Ascending aorta (tissue), 2 donors: ENCODE measurements around the gene NBEAL1. TPM values are rescaled to one million over a fixed set of nuclear protein-coding genes. Genes with fewer than 3 reads are reported as not detected.
"Not testable (repeated sequence)": the region's sequence is repeated elsewhere in the genome, so short reads cannot be mapped to it uniquely, and the experiment has no call there.

Source experiments
- DNase-seq, 2 donors: peaks; one replicate each; pipeline ENCODE4 v3.0.0-alpha.2; 2019; ENCODE audit warnings: low spot score in 2 of 2
- H3K27ac ChIP-seq, 2 donors: fragments of 200-600 bp; sonication (generic); one replicate each; pipeline ENCODE4 v1.5.1; 2016 to 2017; ENCODE audit warnings: mild to moderate bottlenecking in 1 of 2
- H3K27me3 ChIP-seq: fragments of 200-600 bp; sonication (generic); one replicate; pipeline ENCODE4 v1.5.1; 2017
- H3K36me3 ChIP-seq, 2 donors: fragments of 200-600 bp; sonication (generic); one replicate each; pipeline ENCODE4 v1.5.1; 2016
- H3K4me1 ChIP-seq, 2 donors: fragments of 200-600 bp; sonication (generic); one replicate each; pipeline ENCODE4 v1.5.1; 2016 to 2017; ENCODE audit warnings: mild to moderate bottlenecking in 1 of 2
- H3K4me3 ChIP-seq, 2 donors: fragments of 200-600 bp; sonication (generic); one replicate each; pipeline ENCODE4 v1.5.1; 2016 to 2017; ENCODE audit warnings: mild to moderate bottlenecking in 1 of 2
- H3K9me3 ChIP-seq, 2 donors: fragments of 200-600 bp; sonication (generic); one replicate each; pipeline ENCODE4 v1.5.1; 2016
- CTCF ChIP-seq, 3 experiments: fragments of 200-600 bp in 2 of 3; fragments of 450-650 bp in 1 of 3; sonication (generic) in 2 of 3; IDR thresholded peaks; one replicate each; pipeline ENCODE4 v1.5.1; 2016 to 2019; ENCODE audit warnings: antibody characterized with exemption in 3 of 3, mild to moderate bottlenecking in 1 of 3, moderate library complexity in 1 of 3
- intact Hi-C: fragments of 100-400 bp; cut with DNase I; formaldehyde crosslinking; loops from one replicate; pipeline ENCODE4 v1.15.1; 2023
- total RNA-seq: library from RNA; depleted of rRNA; stranded (reverse); fragments of >200 nt; gene quantifications from one replicate; pipeline ENCODE4 v1.1.0, GENCODE V29; 2016

The NBEAL1 gene
- total RNA-seq, 1 donor from 2014 or later: 33.0 TPM

GRCh38 chr2:203030991-203031390 lies 16.3 kb downstream of the NBEAL1 start:
- Histone ChIP-seq H3K36me3 (no peaks in the 10 kb centered on the region), H3K27me3 (no peaks in the 10 kb centered on the region), H3K4me3 (no peak overlapping the region), H3K4me1 (peaks cover 0 to 48% of the 10 kb centered on the region in 2 donors), H3K27ac (peak overlapping the region in 1 of 2 donors; percentile 43), H3K9me3 (no peaks in the 10 kb centered on the region)
- intact Hi-C loops: no loop called here
- TF ChIP-seq CTCF (IDR thresholded peaks at IDR 0.05): no peak
- DNase-seq: no peak

- H3K36me3 ChIP-seq: no peaks in the 10 kb centered on the region
- no peak for TF ChIP-seq CTCF (IDR thresholded peaks at IDR 0.05)
- no peak overlapping the region for H3K4me3 ChIP-seq
- peak overlapping the region in 1 of 2 donors; percentile 88 for H3K27ac ChIP-seq
- peaks cover 3 to 62% of the 10 kb centered on the region in 2 donors for H3K4me1 ChIP-seq
- no peak for DNase-seq
- intact Hi-C loops: no loop called here
- no peaks in the 10 kb centered on the region for H3K27me3 ChIP-seq
- no peaks in the 10 kb centered on the region for H3K9me3 ChIP-seq
Observed at GRCh38 chr2:203033395-203033794, 18.7 kb downstream of the NBEAL1 start.

- peak overlapping the region in 1 of 2 donors; percentile 12 for H3K4me3 ChIP-seq
- peaks cover 8 to 67% of the 10 kb centered on the region in 2 donors for H3K4me1 ChIP-seq
- H3K27me3 ChIP-seq: no peaks in the 10 kb centered on the region
- intact Hi-C loops: loop anchor here (2.0 kb wide), 1 partner anchor 21 kb away; the partner anchor contains the start of gene NBEAL1
- H3K27ac ChIP-seq: peak overlapping the region; percentile 87 to 88
- TF ChIP-seq CTCF (IDR thresholded peaks at IDR 0.05): no peak
- H3K9me3 ChIP-seq: no peaks in the 10 kb centered on the region
- no peak for DNase-seq
- H3K36me3 ChIP-seq: no peaks in the 10 kb centered on the region
Observed at GRCh38 chr2:203035879-203036470, 21.3 kb downstream of the NBEAL1 start.

GRCh38 chr2:203037026-203037425 lies 22.4 kb downstream of the NBEAL1 start:
- TF ChIP-seq CTCF (IDR thresholded peaks at IDR 0.05): no peak
- Histone ChIP-seq H3K27ac (peak overlapping the region; percentile 87 to 92), H3K36me3 (peaks cover 2 to 5% of the 10 kb centered on the region in 2 donors), H3K9me3 (no peaks in the 10 kb centered on the region), H3K4me1 (peaks cover 8 to 64% of the 10 kb centered on the region in 2 donors), H3K4me3 (peak overlapping the region; percentile 20 to 28), H3K27me3 (no peaks in the 10 kb centered on the region)
- intact Hi-C loops: loop anchor here (2.0 kb wide), 1 partner anchor 22 kb away; the partner anchor contains the start of gene NBEAL1
- DNase-seq: no peak

- intact Hi-C loops: no loop called here
- no peaks in the 10 kb centered on the region for H3K9me3 ChIP-seq
Observed at GRCh38 chr2:203038586-203038985, 23.9 kb downstream of the NBEAL1 start.

GRCh38 chr2:203039211-203039610 lies 24.5 kb downstream of the NBEAL1 start:
- intact Hi-C loops, H3K9me3 ChIP-seq, H3K4me3 ChIP-seq, H3K27me3 ChIP-seq, DNase-seq: not testable (repeated sequence)
- Histone ChIP-seq H3K27ac (peak overlapping the region; percentile 87 to 92), H3K4me1 (peaks cover 8 to 50% of the 10 kb centered on the region in 2 donors), H3K36me3 (peaks cover 4 to 23% of the 10 kb centered on the region in 2 donors)

More at GRCh38 chr2:203038586-203038985, 23.9 kb downstream of the NBEAL1 start:
- H3K27me3 ChIP-seq: no peaks in the 10 kb centered on the region
- no peak for DNase-seq
- no peak for TF ChIP-seq CTCF (IDR thresholded peaks at IDR 0.05)
- H3K4me3 ChIP-seq: no peak overlapping the region
- H3K4me1 ChIP-seq: peaks cover 8 to 56% of the 10 kb centered on the region in 2 donors
- H3K36me3 ChIP-seq: peaks cover 4 to 20% of the 10 kb centered on the region in 2 donors
- H3K27ac ChIP-seq: peak overlapping the region; percentile 87 to 92
